ENCODE measurements around the gene OSBPL2. TPM values are rescaled to one million over a fixed set of nuclear protein-coding genes. Genes with fewer than 3 reads are reported as not detected.

The OSBPL2 gene
- total RNA-seq, 1 donor from 2014 or later: 25.0 TPM

- intact Hi-C loops (cut with DNase I): loop anchor here (10.0 kb wide), 2 partner anchors 167 to 703 kb away; partner anchors contain the start of genes GID8 and TAF4
- TF ChIP-seq CTCF (IDR thresholded peaks at IDR 0.05): no peak
- Histone ChIP-seq H3K27ac (no peak overlapping the region), H3K9me3 (no peaks in the 10 kb centered on the region), H3K4me1 (no peaks in the 10 kb centered on the region), H3K4me3 (no peak overlapping the region), H3K36me3 (no peaks in the 10 kb centered on the region), H3K27me3 (no peaks in the 10 kb centered on the region)
- DNase-seq (ENCODE audit: low spot score in 2 of 2): no peak
These were observed 6.1 kb upstream of the OSBPL2 start for GRCh38 chr20:62232194-62232593.

GRCh38 chr20:62232770-62233645 lies 5.3 kb upstream of the OSBPL2 start:
- no peak for DNase-seq (ENCODE audit: low spot score in 2 of 2)
- no peak overlapping the region for H3K27ac ChIP-seq
- no peaks in the 10 kb centered on the region for H3K9me3 ChIP-seq
- H3K4me1 ChIP-seq: no peaks in the 10 kb centered on the region
- H3K27me3 ChIP-seq: no peaks in the 10 kb centered on the region
- TF ChIP-seq CTCF (IDR thresholded peaks at IDR 0.05): no peak
- H3K4me3 ChIP-seq: no peak overlapping the region
- no peaks in the 10 kb centered on the region for H3K36me3 ChIP-seq
- intact Hi-C loops (cut with DNase I): loop anchor here (10.0 kb wide), 2 partner anchors 168 to 702 kb away; partner anchors contain the start of genes GID8 and TAF4

GRCh38 chr20:62233684-62234083 lies 4.6 kb upstream of the OSBPL2 start:
- Histone ChIP-seq H3K4me3 (no peak overlapping the region), H3K4me1 (no peaks in the 10 kb centered on the region), H3K27ac (no peak overlapping the region), H3K9me3 (no peaks in the 10 kb centered on the region), H3K27me3 (no peaks in the 10 kb centered on the region), H3K36me3 (no peaks in the 10 kb centered on the region)
- intact Hi-C loops (cut with DNase I): loop anchor here (10.0 kb wide), 2 partner anchors 169 to 701 kb away; partner anchors contain the start of genes GID8 and TAF4
- DNase-seq (ENCODE audit: low spot score in 2 of 2): no peak
- TF ChIP-seq CTCF (IDR thresholded peaks at IDR 0.05): no peak

- Histone ChIP-seq H3K27ac (no peak overlapping the region), H3K4me3 (no peak overlapping the region), H3K27me3 (no peaks in the 10 kb centered on the region)
These were observed 4.0 kb upstream of the OSBPL2 start for GRCh38 chr20:62234339-62234738.

More at GRCh38 chr20:62234339-62234738, 4.0 kb upstream of the OSBPL2 start:
- no peak for TF ChIP-seq CTCF (IDR thresholded peaks at IDR 0.05)
- intact Hi-C loops (cut with DNase I): loop anchor here (10.0 kb wide), 2 partner anchors 170 to 700 kb away; partner anchors contain the start of genes GID8 and TAF4
- DNase-seq (ENCODE audit: low spot score in 2 of 2): no peak
- Histone ChIP-seq H3K36me3 (no peaks in the 10 kb centered on the region), H3K9me3 (no peaks in the 10 kb centered on the region), H3K4me1 (peaks cover under 1 to 2% of the 10 kb centered on the region in 2 donors)
